Fibroblast of villous mesenchyme (primary cell): ENCODE measurements around the gene ESRRA. TPM values are rescaled to one million over a fixed set of nuclear protein-coding genes. Genes with fewer than 3 reads are reported as not detected.
"Not testable (repeated sequence)": the region's sequence is repeated elsewhere in the genome, so short reads cannot be mapped to it uniquely, and the experiment has no call there.

Experiments
- DNase-seq: peaks from one replicate; pipeline ENCODE4 v3.0.0-alpha.2; 2010; ENCODE audit warnings: low read depth
- H3K4me3 ChIP-seq: 2 replicates; pipeline ENCODE4 v1.5.1; 2011; ENCODE audit warnings: low read depth, mild to moderate bottlenecking, low read length
- total RNA-seq: library from RNA; depleted of rRNA; stranded (reverse); fragments of >200 nt; gene quantifications from 2 replicates; pipeline ENCODE4 v1.2.3, GENCODE V29; 2012
- TF ChIP-seq, protein P1 (sequence below): IDR thresholded peaks from 2 replicates; pipeline ENCODE4 v1.5.1; 2012; ENCODE audit warnings: low read depth, mild to moderate bottlenecking, low read length; ENCODE audit not compliant: insufficient read depth

Gene ESRRA
- total RNA-seq, 1 donor: 23.3 TPM

GRCh38 chr11:64314146-64314804, 9.0 kb downstream of the ESRRA start:
- DNase-seq: no peak
- TF ChIP-seq, protein P1, sequence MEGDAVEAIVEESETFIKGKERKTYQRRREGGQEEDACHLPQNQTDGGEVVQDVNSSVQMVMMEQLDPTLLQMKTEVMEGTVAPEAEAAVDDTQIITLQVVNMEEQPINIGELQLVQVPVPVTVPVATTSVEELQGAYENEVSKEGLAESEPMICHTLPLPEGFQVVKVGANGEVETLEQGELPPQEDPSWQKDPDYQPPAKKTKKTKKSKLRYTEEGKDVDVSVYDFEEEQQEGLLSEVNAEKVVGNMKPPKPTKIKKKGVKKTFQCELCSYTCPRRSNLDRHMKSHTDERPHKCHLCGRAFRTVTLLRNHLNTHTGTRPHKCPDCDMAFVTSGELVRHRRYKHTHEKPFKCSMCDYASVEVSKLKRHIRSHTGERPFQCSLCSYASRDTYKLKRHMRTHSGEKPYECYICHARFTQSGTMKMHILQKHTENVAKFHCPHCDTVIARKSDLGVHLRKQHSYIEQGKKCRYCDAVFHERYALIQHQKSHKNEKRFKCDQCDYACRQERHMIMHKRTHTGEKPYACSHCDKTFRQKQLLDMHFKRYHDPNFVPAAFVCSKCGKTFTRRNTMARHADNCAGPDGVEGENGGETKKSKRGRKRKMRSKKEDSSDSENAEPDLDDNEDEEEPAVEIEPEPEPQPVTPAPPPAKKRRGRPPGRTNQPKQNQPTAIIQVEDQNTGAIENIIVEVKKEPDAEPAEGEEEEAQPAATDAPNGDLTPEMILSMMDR: peak; percentile 38
- no peak overlapping the region for H3K4me3 ChIP-seq

GRCh38 chr11:64314805-64315561, 9.7 kb downstream of the ESRRA start:
- TF ChIP-seq, protein P1: no peak
- no peak overlapping the region for H3K4me3 ChIP-seq
- no peak for DNase-seq

DNA sequence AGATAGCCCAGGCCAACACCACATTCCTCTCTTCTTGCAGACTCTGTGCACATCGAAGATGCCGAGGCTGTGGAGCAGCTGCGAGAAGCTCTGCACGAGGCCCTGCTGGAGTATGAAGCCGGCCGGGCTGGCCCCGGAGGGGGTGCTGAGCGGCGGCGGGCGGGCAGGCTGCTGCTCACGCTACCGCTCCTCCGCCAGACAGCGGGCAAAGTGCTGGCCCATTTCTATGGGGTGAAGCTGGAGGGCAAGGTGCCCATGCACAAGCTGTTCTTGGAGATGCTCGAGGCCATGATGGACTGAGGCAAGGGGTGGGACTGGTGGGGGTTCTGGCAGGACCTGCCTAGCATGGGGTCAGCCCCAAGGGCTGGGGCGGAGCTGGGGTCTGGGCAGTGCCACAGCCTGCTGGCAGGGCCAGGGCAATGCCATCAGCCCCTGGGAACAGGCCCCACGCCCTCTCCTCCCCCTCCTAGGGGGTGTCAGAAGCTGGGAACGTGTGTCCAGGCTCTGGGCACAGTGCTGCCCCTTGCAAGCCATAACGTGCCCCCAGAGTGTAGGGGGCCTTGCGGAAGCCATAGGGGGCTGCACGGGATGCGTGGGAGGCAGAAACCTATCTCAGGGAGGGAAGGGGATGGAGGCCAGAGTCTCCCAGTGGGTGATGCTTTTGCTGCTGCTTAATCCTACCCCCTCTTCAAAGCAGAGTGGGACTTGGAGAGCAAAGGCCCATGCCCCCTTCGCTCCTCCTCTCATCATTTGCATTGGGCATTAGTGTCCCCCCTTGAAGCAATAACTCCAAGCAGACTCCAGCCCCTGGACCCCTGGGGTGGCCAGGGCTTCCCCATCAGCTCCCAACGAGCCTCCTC, 10.6 kb downstream of the ESRRA start:
- not testable (repeated sequence) for DNase-seq, H3K4me3 ChIP-seq

- TF ChIP-seq, protein P1: no peak
- DNase-seq: no peak
These were observed 11.5 kb downstream of the ESRRA start for GRCh38 chr11:64316672-64317324.

DNA sequence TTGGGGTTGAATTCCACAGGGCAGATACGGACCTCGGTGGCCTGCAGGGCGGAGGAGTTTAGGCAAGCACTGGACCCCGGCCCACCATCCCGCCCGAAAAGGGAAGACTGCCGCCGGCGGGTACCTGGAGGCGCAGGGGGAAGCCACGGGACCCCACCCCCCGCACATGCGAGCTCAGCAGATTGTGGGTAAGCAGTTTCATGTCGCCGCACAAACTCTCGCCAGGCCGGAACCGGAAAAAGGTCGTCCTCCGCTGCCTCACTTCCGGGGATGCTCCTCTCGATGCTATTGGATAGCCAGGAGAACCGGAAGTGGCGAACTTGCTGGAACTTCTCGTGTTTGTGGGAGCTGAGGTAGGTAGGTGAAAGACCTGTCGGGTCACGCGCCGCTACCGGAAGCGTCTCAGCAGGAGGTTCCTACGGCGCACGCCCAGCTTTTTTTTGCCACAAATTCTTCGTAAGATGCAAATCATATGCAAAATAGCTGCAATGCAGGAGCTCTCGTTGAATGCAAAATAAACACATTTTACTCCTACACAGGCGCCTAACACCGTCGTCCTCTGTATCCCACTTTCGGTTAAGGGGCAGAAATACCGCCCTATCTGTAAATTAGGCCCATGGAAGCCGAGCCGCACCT, 12.1 kb downstream of the ESRRA start, which contains the start of gene TRMT112:
TRMT112 (minus strand) TSS at position 235 of the 636 bp plus-strand sequence; CDS start at position 202, 33 bp downstream.
- TF ChIP-seq, protein P1: no peak
- peak; percentile 97 for DNase-seq
- H3K4me3 ChIP-seq: peak within 1 kb of the TSS; percentile 91

More at GRCh38 chr11:64316672-64317324, 11.5 kb downstream of the ESRRA start:
- peak overlapping the region; percentile 91 for H3K4me3 ChIP-seq

DNA sequence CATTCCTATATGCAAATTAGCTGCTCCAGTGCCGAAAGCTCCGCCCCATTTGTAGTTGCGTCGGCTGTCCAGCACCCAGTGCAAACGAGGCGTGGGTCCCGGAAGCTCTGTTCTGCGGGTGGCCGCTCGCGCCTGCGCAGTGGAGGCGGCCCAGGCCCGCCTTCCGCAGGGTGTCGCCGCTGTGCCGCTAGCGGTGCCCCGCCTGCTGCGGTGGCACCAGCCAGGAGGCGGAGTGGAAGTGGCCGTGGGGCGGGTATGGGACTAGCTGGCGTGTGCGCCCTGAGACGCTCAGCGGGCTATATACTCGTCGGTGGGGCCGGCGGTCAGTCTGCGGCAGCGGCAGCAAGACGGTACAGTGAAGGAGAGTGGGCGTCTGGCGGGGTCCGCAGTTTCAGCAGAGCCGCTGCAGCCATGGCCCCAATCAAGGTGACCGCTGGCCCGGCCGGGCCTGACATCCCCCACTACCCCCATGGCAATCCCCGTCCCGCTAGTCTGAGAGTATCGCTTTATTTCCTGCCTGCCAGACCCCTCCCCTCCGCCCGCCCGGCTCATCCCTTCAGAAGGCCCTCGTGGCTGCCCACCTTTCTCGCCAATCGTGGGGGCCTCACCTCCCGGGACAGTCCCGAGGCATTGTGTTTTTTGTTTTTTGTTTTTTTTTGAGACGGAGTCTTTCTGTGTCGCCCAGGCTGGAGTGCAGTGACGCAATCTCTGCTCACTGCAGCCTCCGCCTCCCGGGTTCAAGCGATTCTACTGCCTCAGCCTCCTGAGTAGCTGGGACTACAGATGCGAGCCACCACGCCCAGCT, 12.8 kb downstream of the ESRRA start, which contains the start of gene PRDX5:
PRDX5 (plus strand) TSS at position 161 of the 805 bp plus-strand sequence; CDS start at position 256, 95 bp downstream.
- H3K4me3 ChIP-seq: peak within 1 kb of the TSS; percentile 91
- TF ChIP-seq, protein P1: peak; percentile 25
- peak; percentile 97 for DNase-seq
